GM12878 (cell line): Measurements from ENCODE around the gene GPR137B.

Experiments used
- CEBPB ChIP-seq, 2 experiments: fragments of 150-350 bp in 1 of 2; IDR thresholded peaks; 2 replicates each; pipeline ENCODE4 v1.6.1; 2012 to 2014; ENCODE audit warnings: low read depth in 2 of 2, low read length in 2 of 2, borderline replicate concordance in 1 of 2, inconsistent platforms in 1 of 2
- EZH2 ChIP-seq: IDR thresholded peaks from 2 replicates; pipeline ENCODE4 v1.6.1; 2012; ENCODE audit warnings: low read depth, mild to moderate bottlenecking, control low read depth, inconsistent platforms, low read length, borderline replicate concordance; ENCODE audit not compliant: control insufficient read depth
- JUND ChIP-seq: IDR thresholded peaks from 2 replicates; pipeline ENCODE4 v1.6.1; 2012; ENCODE audit warnings: low read depth, mild to moderate bottlenecking, low read length, improper control_type of control experiment, moderate library complexity
- MXI1 ChIP-seq: fragments of 150-350 bp; IDR thresholded peaks from 2 replicates; pipeline ENCODE4 v1.6.1; 2011; ENCODE audit warnings: low read depth, mild to moderate bottlenecking, inconsistent platforms, low read length, improper control_type of control experiment
- NFXL1 ChIP-seq: fragments of 450-650 bp; IDR thresholded peaks from 2 replicates; pipeline ENCODE4 v1.6.1; 2017; ENCODE audit warnings: antibody characterized with exemption, mild to moderate bottlenecking, borderline replicate concordance
- POLR2AphosphoS5 ChIP-seq: IDR thresholded peaks from 2 replicates; pipeline ENCODE4 v1.6.1; 2011; ENCODE audit warnings: mild to moderate bottlenecking, low read length, inconsistent platforms
- TCF12 ChIP-seq: IDR thresholded peaks from 2 replicates; pipeline ENCODE4 v1.6.1; 2011; ENCODE audit warnings: low read depth, mild to moderate bottlenecking, low read length
- TF ChIP-seq, protein P1 (sequence below): fragments of 450-650 bp; IDR thresholded peaks from 2 replicates; pipeline ENCODE4 v1.6.1; 2017; ENCODE audit warnings: mild to moderate bottlenecking, moderate library complexity

DNA sequence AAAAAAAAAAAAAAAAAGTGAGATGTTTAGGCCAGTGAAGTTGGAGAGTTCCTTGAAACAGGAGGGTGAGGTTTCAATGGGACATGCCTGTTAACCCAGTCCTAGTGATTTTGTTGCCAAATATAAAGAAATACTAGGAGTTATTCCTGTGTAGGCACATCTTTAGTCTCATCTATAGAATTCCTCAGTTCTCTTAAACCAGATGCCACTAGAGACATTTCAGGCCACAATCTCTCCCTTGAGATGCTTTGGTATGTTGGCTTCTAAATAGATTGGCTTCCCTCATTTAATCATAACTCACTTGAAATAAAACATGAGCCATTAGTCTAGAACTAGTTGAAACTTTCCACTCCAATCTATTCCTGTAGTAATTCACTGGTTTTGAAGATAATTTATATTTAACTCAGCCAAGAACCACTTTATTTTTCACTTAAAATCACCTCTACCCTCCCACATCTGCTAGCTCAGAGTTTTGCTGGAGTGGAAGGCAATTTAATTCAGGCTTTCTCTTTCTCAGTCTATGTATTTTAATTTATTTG, 29.8 kb downstream of the GPR137B start:
- TF ChIP-seq POLR2AphosphoS5 = no peak
- TF ChIP-seq EZH2 = no peak
- no peak for TF ChIP-seq MXI1
- TF ChIP-seq, protein P1, sequence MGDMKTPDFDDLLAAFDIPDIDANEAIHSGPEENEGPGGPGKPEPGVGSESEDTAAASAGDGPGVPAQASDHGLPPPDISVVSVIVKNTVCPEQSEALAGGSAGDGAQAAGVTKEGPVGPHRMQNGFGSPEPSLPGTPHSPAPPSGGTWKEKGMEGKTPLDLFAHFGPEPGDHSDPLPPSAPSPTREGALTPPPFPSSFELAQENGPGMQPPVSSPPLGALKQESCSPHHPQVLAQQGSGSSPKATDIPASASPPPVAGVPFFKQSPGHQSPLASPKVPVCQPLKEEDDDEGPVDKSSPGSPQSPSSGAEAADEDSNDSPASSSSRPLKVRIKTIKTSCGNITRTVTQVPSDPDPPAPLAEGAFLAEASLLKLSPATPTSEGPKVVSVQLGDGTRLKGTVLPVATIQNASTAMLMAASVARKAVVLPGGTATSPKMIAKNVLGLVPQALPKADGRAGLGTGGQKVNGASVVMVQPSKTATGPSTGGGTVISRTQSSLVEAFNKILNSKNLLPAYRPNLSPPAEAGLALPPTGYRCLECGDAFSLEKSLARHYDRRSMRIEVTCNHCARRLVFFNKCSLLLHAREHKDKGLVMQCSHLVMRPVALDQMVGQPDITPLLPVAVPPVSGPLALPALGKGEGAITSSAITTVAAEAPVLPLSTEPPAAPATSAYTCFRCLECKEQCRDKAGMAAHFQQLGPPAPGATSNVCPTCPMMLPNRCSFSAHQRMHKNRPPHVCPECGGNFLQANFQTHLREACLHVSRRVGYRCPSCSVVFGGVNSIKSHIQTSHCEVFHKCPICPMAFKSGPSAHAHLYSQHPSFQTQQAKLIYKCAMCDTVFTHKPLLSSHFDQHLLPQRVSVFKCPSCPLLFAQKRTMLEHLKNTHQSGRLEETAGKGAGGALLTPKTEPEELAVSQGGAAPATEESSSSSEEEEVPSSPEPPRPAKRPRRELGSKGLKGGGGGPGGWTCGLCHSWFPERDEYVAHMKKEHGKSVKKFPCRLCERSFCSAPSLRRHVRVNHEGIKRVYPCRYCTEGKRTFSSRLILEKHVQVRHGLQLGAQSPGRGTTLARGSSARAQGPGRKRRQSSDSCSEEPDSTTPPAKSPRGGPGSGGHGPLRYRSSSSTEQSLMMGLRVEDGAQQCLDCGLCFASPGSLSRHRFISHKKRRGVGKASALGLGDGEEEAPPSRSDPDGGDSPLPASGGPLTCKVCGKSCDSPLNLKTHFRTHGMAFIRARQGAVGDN = no peak
- TF ChIP-seq NFXL1 = no peak
- TF ChIP-seq TCF12 = no peak
- no peak for TF ChIP-seq CEBPB (IDR thresholded peaks at IDR 0.05; ENCODE audit: borderline replicate concordance in 1 of 2, low read depth in 2 of 2, low read length in 2 of 2)
- TF ChIP-seq JUND = no peak
